Measurements from ENCODE around the gene SMIM13.
A peak's percentile ranks its signal among the peaks of the same experiment; 100 is the strongest.

- TF ChIP-seq, protein P1, sequence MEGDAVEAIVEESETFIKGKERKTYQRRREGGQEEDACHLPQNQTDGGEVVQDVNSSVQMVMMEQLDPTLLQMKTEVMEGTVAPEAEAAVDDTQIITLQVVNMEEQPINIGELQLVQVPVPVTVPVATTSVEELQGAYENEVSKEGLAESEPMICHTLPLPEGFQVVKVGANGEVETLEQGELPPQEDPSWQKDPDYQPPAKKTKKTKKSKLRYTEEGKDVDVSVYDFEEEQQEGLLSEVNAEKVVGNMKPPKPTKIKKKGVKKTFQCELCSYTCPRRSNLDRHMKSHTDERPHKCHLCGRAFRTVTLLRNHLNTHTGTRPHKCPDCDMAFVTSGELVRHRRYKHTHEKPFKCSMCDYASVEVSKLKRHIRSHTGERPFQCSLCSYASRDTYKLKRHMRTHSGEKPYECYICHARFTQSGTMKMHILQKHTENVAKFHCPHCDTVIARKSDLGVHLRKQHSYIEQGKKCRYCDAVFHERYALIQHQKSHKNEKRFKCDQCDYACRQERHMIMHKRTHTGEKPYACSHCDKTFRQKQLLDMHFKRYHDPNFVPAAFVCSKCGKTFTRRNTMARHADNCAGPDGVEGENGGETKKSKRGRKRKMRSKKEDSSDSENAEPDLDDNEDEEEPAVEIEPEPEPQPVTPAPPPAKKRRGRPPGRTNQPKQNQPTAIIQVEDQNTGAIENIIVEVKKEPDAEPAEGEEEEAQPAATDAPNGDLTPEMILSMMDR (IDR thresholded peaks at IDR 0.05), result peak in 1 of 6 experiments; percentile 1
- no peak for TF ChIP-seq POLR2A (IDR thresholded peaks at IDR 0.05)
Measured at GRCh38 chr6:11143394-11144371, 50.0 kb downstream of the SMIM13 start.
